ENCODE results near the gene PDZD11.
"Not testable (repeated sequence)": the region's sequence is repeated elsewhere in the genome, so short reads cannot be mapped to it uniquely, and the experiment has no call there.

The PDZD11 gene

GRCh38 chrX:70255452-70255851 is 34.3 kb downstream of the PDZD11 start:
- no peak for DNase-seq

GRCh38 chrX:70254909-70255308 is 34.8 kb downstream of the PDZD11 start:
- no peak for DNase-seq

GRCh38 chrX:70254063-70254400 is 35.7 kb downstream of the PDZD11 start:
- DNase-seq, result no peak

GRCh38 chrX:70253377-70254062 is 36.2 kb downstream of the PDZD11 start:
- no peak for DNase-seq

- DNase-seq, result no peak
Measured at GRCh38 chrX:70252491-70252890, 37.2 kb downstream of the PDZD11 start.

GRCh38 chrX:70247252-70247651 is 42.5 kb downstream of the PDZD11 start:
- no peak for DNase-seq

- no peak for DNase-seq
Measured at GRCh38 chrX:70244881-70245280, 44.8 kb downstream of the PDZD11 start.

- DNase-seq, result not testable (repeated sequence)
Measured at GRCh38 chrX:70243601-70244000, 46.1 kb downstream of the PDZD11 start.

GRCh38 chrX:70241501-70241900 is 48.2 kb downstream of the PDZD11 start:
- DNase-seq, result no peak

- DNase-seq, result no peak
Measured at GRCh38 chrX:70240751-70241150, 49.0 kb downstream of the PDZD11 start.
